Activated CD4-positive, CD25-positive, alpha-beta regulatory T cell treated with anti-CD3 and anti-CD28 coated beads, Interleukin-2, amount 50 U/mL, for 24 hours (primary cell): Measurements from ENCODE around the gene CLIP2.
"Not testable (repeated sequence)": the region's sequence is repeated elsewhere in the genome, so short reads cannot be mapped to it uniquely, and the experiment has no call there.

ENCODE experiments used
- ATAC-seq, 2 donors: fragments of 150-1000 bp; cut with Tn5 transposase; one replicate each; pipeline ENCODE4 v1.10.0; 2021; ENCODE audit warnings: mild to moderate bottlenecking in 1 of 2, moderate library complexity in 1 of 2

Gene CLIP2

GRCh38 chr7:74300926-74301325 is 11.7 kb downstream of the CLIP2 start:
- no peak for ATAC-seq

GRCh38 chr7:74302745-74303221 is 13.6 kb downstream of the CLIP2 start:
- no peak for ATAC-seq

GRCh38 chr7:74304550-74304949 is 15.3 kb downstream of the CLIP2 start:
- ATAC-seq = no peak

- ATAC-seq = no peak
Measured at GRCh38 chr7:74306004-74306729, 17.0 kb downstream of the CLIP2 start.

GRCh38 chr7:74306730-74307469 is 17.7 kb downstream of the CLIP2 start:
- no peak for ATAC-seq

GRCh38 chr7:74307738-74308505 is 18.7 kb downstream of the CLIP2 start:
- ATAC-seq = no peak

GRCh38 chr7:74309181-74309580 is 20.0 kb downstream of the CLIP2 start:
- ATAC-seq = no peak

GRCh38 chr7:74311305-74311744 is 22.1 kb downstream of the CLIP2 start:
- peak in 1 of 2 donors; percentile 41 for ATAC-seq

- no peak for ATAC-seq
Measured at GRCh38 chr7:74312418-74313028, 23.3 kb downstream of the CLIP2 start.

- ATAC-seq = not testable (repeated sequence)
Measured at GRCh38 chr7:74315891-74316290, 26.7 kb downstream of the CLIP2 start.

- ATAC-seq = no peak
Measured at GRCh38 chr7:74317146-74317782, 28.1 kb downstream of the CLIP2 start.

- ATAC-seq = no peak
Measured at GRCh38 chr7:74318043-74318442, 28.8 kb downstream of the CLIP2 start.

GRCh38 chr7:74320645-74321221 is 31.5 kb downstream of the CLIP2 start:
- ATAC-seq = no peak

GRCh38 chr7:74322892-74323291 is 33.7 kb downstream of the CLIP2 start:
- ATAC-seq = not testable (repeated sequence)

- ATAC-seq = no peak
Measured at GRCh38 chr7:74324531-74325209, 35.5 kb downstream of the CLIP2 start.

- ATAC-seq = no peak
Measured at GRCh38 chr7:74325210-74325565, 36.0 kb downstream of the CLIP2 start.

GRCh38 chr7:74329225-74329624 is 40.0 kb downstream of the CLIP2 start:
- no peak for ATAC-seq

GRCh38 chr7:74332373-74333176 is 43.4 kb downstream of the CLIP2 start:
- ATAC-seq = no peak

- no peak for ATAC-seq
Measured at GRCh38 chr7:74334030-74334429, 44.8 kb downstream of the CLIP2 start.

GRCh38 chr7:74337926-74338325 is 48.7 kb downstream of the CLIP2 start:
- no peak for ATAC-seq
